Kidney (tissue), 14 donors: ENCODE measurements around the gene ACTRT2. TPM values are rescaled to one million over a fixed set of nuclear protein-coding genes. Genes with fewer than 3 reads are reported as not detected.

Source experiments
- DNase-seq, 5 donors: peaks; one replicate each; pipeline ENCODE4 v3.0.0-alpha.2; 2013 to 2020
- FAIRE-seq: peaks from 2 replicates; lab custom pipeline; 2012; peaks lifted over from hg19 to GRCh38; lab: Jason Lieb, UNC
- H3K27ac ChIP-seq, 2 donors: one replicate each; pipeline ENCODE4 v1.7.0; 2013; ENCODE audit warnings: low read depth in 2 of 2, low read length in 2 of 2, inconsistent platforms in 1 of 2
- H3K27me3 ChIP-seq: one replicate; pipeline ENCODE4 v1.7.1; 2013; ENCODE audit warnings: low read length, inconsistent platforms; ENCODE audit not compliant: control insufficient read depth, insufficient read depth
- H3K36me3 ChIP-seq, 3 donors: one replicate each; pipeline versions ENCODE4 v1.7.0 to v1.7.1; 2013; ENCODE audit warnings: low read length in 3 of 3, control low read depth in 1 of 3, inconsistent platforms in 1 of 3; ENCODE audit not compliant: insufficient read depth in 3 of 3, control insufficient read depth in 2 of 3
- H3K4me1 ChIP-seq, 3 donors: one replicate each; pipeline versions ENCODE4 v1.7.0 to v1.7.1; 2013; ENCODE audit warnings: low read length in 3 of 3, inconsistent platforms in 1 of 3, low read depth in 1 of 3; ENCODE audit not compliant: control insufficient read depth in 2 of 3, insufficient read depth in 2 of 3
- H3K4me3 ChIP-seq, 3 donors: one replicate each; pipeline versions ENCODE4 v1.7.0 to v1.8.1; 2013; ENCODE audit warnings: low read length in 3 of 3, control low read depth in 1 of 3, inconsistent platforms in 1 of 3
- H3K9ac ChIP-seq, 3 donors: one replicate each; pipeline versions ENCODE4 v1.7.0 to v1.7.1; 2013; ENCODE audit warnings: low read length in 3 of 3, control low read depth in 1 of 3, inconsistent platforms in 1 of 3
- H3K9me3 ChIP-seq, 3 donors: one replicate each; pipeline versions ENCODE4 v1.7.0 to v1.7.1; 2013; ENCODE audit warnings: low read length in 3 of 3, control low read depth in 1 of 3, inconsistent platforms in 1 of 3; ENCODE audit not compliant: control insufficient read depth in 2 of 3, insufficient read depth in 1 of 3
- CTCF ChIP-seq: IDR thresholded peaks from 3 replicates; pipeline ENCODE4 v1.5.1; 2012; ENCODE audit warnings: mild to moderate bottlenecking, moderate library complexity, borderline replicate concordance; ENCODE audit not compliant: insufficient read depth; ENCODE audit errors: extremely low read depth
- intact Hi-C: fragments of 100-400 bp; cut with DNase I; formaldehyde crosslinking; loops from one replicate; pipeline ENCODE4 v1.11.1; 2022
- polyA plus RNA-seq: library from polyadenylated mRNA; stranded (reverse); fragments of 350-450 nt; fragmentation: Illumina TruSeq; extraction: RNeasy Lipid Tissue Mini Kit (QIAGEN cat#74804); gene quantifications from one replicate; pipeline ENCODE4 v1.2.3, GENCODE V29; 2014; ENCODE audit warnings: low read depth, low replicate concordance; ENCODE audit not compliant: insufficient read depth
- total RNA-seq: library from RNA; stranded (reverse); fragmentation: NEBNext Ultra II Directional; extraction: Animal tissue kit (Norgen Biotek cat#: 25700); gene quantifications from one replicate; pipeline ENCODE4 v1.2.1, GENCODE V29; 2021
- donor health status: control.
- donor health status: control.
- donor health status: control.
- donor health status: control.
- donor health status: control.
- donor health status: DM: yes; HTN: yes; CAD: no.
- donor health status: Normal renal cell carcinoma (clear cell type).

Gene ACTRT2
- total and polyA plus RNA-seq, 2 donors from 2014 or later = not detected

- DNase-seq = no peak
- intact Hi-C loops = no loop called here
- no peak for TF ChIP-seq CTCF
- Histone ChIP-seq H3K9me3 (no peaks in the 10 kb centered on the region), H3K27ac (no peak overlapping the region), H3K4me1 (no peaks in the 10 kb centered on the region), H3K27me3 (no peaks in the 10 kb centered on the region), H3K36me3 (no peaks in the 10 kb centered on the region), H3K9ac (no peak overlapping the region), H3K4me3 (no peak overlapping the region)
- no peak for FAIRE-seq
These were observed 40.4 kb upstream of the ACTRT2 start for GRCh38 chr1:2980849-2981248.

GRCh38 chr1:2981388-2981787, 39.9 kb upstream of the ACTRT2 start:
- Histone ChIP-seq H3K4me3 (no peak overlapping the region), H3K9me3 (no peaks in the 10 kb centered on the region), H3K4me1 (no peaks in the 10 kb centered on the region), H3K27ac (no peak overlapping the region), H3K9ac (no peak overlapping the region), H3K27me3 (no peaks in the 10 kb centered on the region), H3K36me3 (no peaks in the 10 kb centered on the region)
- no peak for TF ChIP-seq CTCF
- FAIRE-seq (no peak), DNase-seq (peak in 2 of 5 donors; percentile 8 to 23)
- intact Hi-C loops = no loop called here

- intact Hi-C loops = no loop called here
- no peak for TF ChIP-seq CTCF
- Histone ChIP-seq H3K27me3 (no peaks in the 10 kb centered on the region), H3K9ac (no peak overlapping the region), H3K4me1 (no peaks in the 10 kb centered on the region), H3K36me3 (no peaks in the 10 kb centered on the region), H3K9me3 (no peaks in the 10 kb centered on the region), H3K4me3 (no peak overlapping the region), H3K27ac (no peak overlapping the region)
- FAIRE-seq (no peak), DNase-seq (peak in 3 of 5 donors; percentile 9 to 49 (median 43))
These were observed 39.2 kb upstream of the ACTRT2 start for GRCh38 chr1:2981981-2982614.
